ENCODE results near the gene C15orf40.

Gene C15orf40

GRCh38 chr15:83011271-83012075 is at the start of gene C15orf40:
C15orf40 (minus strand) TSS chr15:83011639; CDS start chr15:83011607, 32 bp downstream.
- TF ChIP-seq CTCF (IDR thresholded peaks at IDR 0.05; ENCODE audit: borderline replicate concordance, control extremely low read depth, extremely low read depth, insufficient read depth, missing control alignments): peak; percentile 90
- DNase-seq (ENCODE audit: low spot score): peak; percentile 95
- in situ Hi-C loops (cut with MboI; ENCODE audit: low sequenced_read_pairs, unreplicated experiment): no loop called here

- in situ Hi-C loops (cut with MboI; ENCODE audit: low sequenced_read_pairs, unreplicated experiment): no loop called here
- TF ChIP-seq CTCF (IDR thresholded peaks at IDR 0.05; ENCODE audit: borderline replicate concordance, control extremely low read depth, extremely low read depth, insufficient read depth, missing control alignments): no peak
- DNase-seq (ENCODE audit: low spot score): no peak
These were observed 46.4 kb upstream of the C15orf40 start for GRCh38 chr15:83057696-83058376.

- in situ Hi-C loops (cut with MboI; ENCODE audit: low sequenced_read_pairs, unreplicated experiment): no loop called here
- no peak for TF ChIP-seq CTCF (IDR thresholded peaks at IDR 0.05; ENCODE audit: borderline replicate concordance, control extremely low read depth, extremely low read depth, insufficient read depth, missing control alignments)
- no peak for DNase-seq (ENCODE audit: low spot score)
These were observed 45.6 kb upstream of the C15orf40 start for GRCh38 chr15:83057002-83057401.

- in situ Hi-C loops (cut with MboI; ENCODE audit: low sequenced_read_pairs, unreplicated experiment): no loop called here
- no peak for TF ChIP-seq CTCF (IDR thresholded peaks at IDR 0.05; ENCODE audit: borderline replicate concordance, control extremely low read depth, extremely low read depth, insufficient read depth, missing control alignments)
- no peak for DNase-seq (ENCODE audit: low spot score)
These were observed 41.7 kb upstream of the C15orf40 start for GRCh38 chr15:83053151-83053550.

- in situ Hi-C loops (cut with MboI; ENCODE audit: low sequenced_read_pairs, unreplicated experiment): no loop called here
- DNase-seq (ENCODE audit: low spot score): no peak
These were observed 35.2 kb upstream of the C15orf40 start for GRCh38 chr15:83046558-83047127.

More at GRCh38 chr15:83046558-83047127, 35.2 kb upstream of the C15orf40 start:
- TF ChIP-seq CTCF (IDR thresholded peaks at IDR 0.05; ENCODE audit: borderline replicate concordance, control extremely low read depth, extremely low read depth, insufficient read depth, missing control alignments): no peak

Measured in GM13976 (cell line).